HepG2 (cell line): ENCODE results near the gene CD209. TPM values are rescaled to one million over a fixed set of nuclear protein-coding genes. Genes with fewer than 3 reads are reported as not detected.

Source experiments
- ATAC-seq: fragments of 200-7000 bp; cut with Tn5 transposase; 3 replicates; pipeline ENCODE4 v1.9.1; 2020; ENCODE audit warnings: mild to moderate bottlenecking, moderate library complexity
- BruUV-seq: library from RNA; stranded (reverse); fragments of 400-500 nt; replicated peaks from 2 replicates; lab custom pipeline; 2021; lab: Mats Ljungman, UMichigan
- CTCF ChIA-PET: fragments of 300-600 bp; formaldehyde crosslinking; extraction: SDS; loops from one replicate; lab custom pipeline; 2021; ENCODE audit warnings: low total read pairs, inconsistent platforms, low intra/inter-chr PET ratio; lab: Yijun Ruan, JAX
- POLR2A ChIA-PET: fragments of 350-600 bp; sonication (Branson Sonifier 250); formaldehyde crosslinking; loops from one replicate; lab custom pipeline; 2020; ENCODE audit warnings: antibody characterized with exemption, inconsistent platforms; lab: Yijun Ruan, JAX
- DNase-seq: peaks from one replicate; pipeline ENCODE4 v3.0.0-alpha.2; 2015; ENCODE audit warnings: low spot score
- FAIRE-seq: peaks from 3 replicates; lab custom pipeline; 2011; peaks lifted over from hg19 to GRCh38; lab: Jason Lieb, UNC
- H2AFZ ChIP-seq: one replicate; pipeline ENCODE4 v1.6.1; 2011; ENCODE audit warnings: low read length, inconsistent platforms
- H3K27ac ChIP-seq: fragments of 300-600 bp; 3 replicates; pipeline ENCODE4 v1.8.0; 2011; ENCODE audit warnings: mixed run types, mild to moderate bottlenecking, mixed read lengths, low read length, inconsistent platforms; ENCODE audit not compliant: insufficient read depth; ENCODE audit errors: extremely low read length
- H3K27me3 ChIP-seq, 2 experiments: fragments of 200-600 bp in 1 of 2; 2 replicates in 1 of 2; 3 replicates in 1 of 2; pipeline versions ENCODE4 v1.6.0 to v1.8.0; 2011; ENCODE audit warnings: low read length in 2 of 2, mild to moderate bottlenecking in 2 of 2, moderate library complexity in 2 of 2, inconsistent platforms in 1 of 2; ENCODE audit not compliant: insufficient read depth in 2 of 2, control insufficient read depth in 1 of 2
- H3K36me3 ChIP-seq, 2 experiments: fragments of 200-600 bp in 1 of 2; replicated peaks in 1 of 2; 2 replicates in 1 of 2; 3 replicates in 1 of 2; pipeline versions ENCODE4 v1.5.1 to v1.8.0; 2011; ENCODE audit warnings: low read length in 2 of 2, inconsistent platforms in 1 of 2; ENCODE audit not compliant: insufficient read depth in 2 of 2, control insufficient read depth in 1 of 2
- H3K4me1 ChIP-seq: 2 replicates; pipeline ENCODE4 v1.5.1; 2012; ENCODE audit warnings: low read length, inconsistent platforms; ENCODE audit not compliant: insufficient read depth
- H3K4me2 ChIP-seq: 2 replicates; pipeline ENCODE4 v1.6.0; 2011; ENCODE audit warnings: low read depth, low read length, inconsistent platforms
- H3K4me3 ChIP-seq, 3 experiments: fragments of 200-600 bp in 1 of 3; sonication (generic), shearing (Covaris generic) in 1 of 3; replicated peaks in 1 of 3; 2 replicates each; pipeline ENCODE4 v1.5.1; 2011 to 2016; ENCODE audit warnings: low read length in 3 of 3, inconsistent platforms in 2 of 3, low read depth in 2 of 3, mild to moderate bottlenecking in 2 of 3, control low read depth in 1 of 3, mixed read lengths in 1 of 3; ENCODE audit not compliant: insufficient read depth in 1 of 3
- H3K79me2 ChIP-seq: one replicate; pipeline ENCODE4 v1.6.1; 2011; ENCODE audit warnings: low read length, inconsistent platforms; ENCODE audit not compliant: insufficient read depth
- H3K9ac ChIP-seq: 2 replicates; pipeline ENCODE4 v1.6.0; 2011; ENCODE audit warnings: mild to moderate bottlenecking, low read depth, low read length, inconsistent platforms; ENCODE audit not compliant: insufficient read depth
- H3K9me3 ChIP-seq: 2 replicates; pipeline ENCODE4 v1.5.1; 2012; ENCODE audit warnings: mild to moderate bottlenecking, low read length
- H4K20me1 ChIP-seq: 2 replicates; pipeline ENCODE4 v1.6.0; 2011; ENCODE audit warnings: inconsistent platforms, mild to moderate bottlenecking, low read length, moderate library complexity; ENCODE audit not compliant: insufficient read depth
- KDM2A ChIP-seq: sonication (generic); formaldehyde crosslinking; IDR thresholded peaks from 2 replicates; pipeline ENCODE4 v1.4.0; 2020; ENCODE audit warnings: low read depth, missing genetic modification reagents, borderline replicate concordance
- MXD3 ChIP-seq: IDR thresholded peaks from 2 replicates; pipeline ENCODE4 v1.6.1; 2016; ENCODE audit warnings: mild to moderate bottlenecking, missing biosample characterization, missing genetic modification reagents
- NFKBIZ ChIP-seq: IDR thresholded peaks from 2 replicates; pipeline ENCODE4 v1.6.1; 2018; ENCODE audit warnings: missing genetic modification reagents, missing compliant biosample characterization
- PTBP1 ChIP-seq: fragments of 200-400 bp; formaldehyde crosslinking; IDR thresholded peaks from 2 replicates; pipeline ENCODE4 v1.6.1; 2018; ENCODE audit warnings: low read length, low read depth; ENCODE audit not compliant: poor library complexity, severe bottlenecking
- TRIM22 ChIP-seq: fragments of 450-650 bp; IDR thresholded peaks from 2 replicates; pipeline ENCODE4 v1.6.1; 2017
- ZFAT ChIP-seq: sonication (generic); formaldehyde crosslinking; conservative IDR thresholded peaks from 2 replicates; pipeline ENCODE4 v1.8.1; 2023; ENCODE audit warnings: missing genetic modification reagents, inconsistent platforms
- ZNF10 ChIP-seq: sonication (generic); formaldehyde crosslinking; IDR thresholded peaks from 2 replicates; pipeline ENCODE4 v1.4.0; 2020; ENCODE audit warnings: mild to moderate bottlenecking, low read depth, missing genetic modification reagents, borderline replicate concordance
- ZNF124 ChIP-seq: sonication (generic); formaldehyde crosslinking; IDR thresholded peaks from 2 replicates; pipeline ENCODE4 v1.4.0; 2020; ENCODE audit warnings: missing genetic modification reagents
- ZNF180 ChIP-seq: sonication (generic); formaldehyde crosslinking; IDR thresholded peaks from 2 replicates; pipeline ENCODE4 v1.4.0; 2020; ENCODE audit warnings: low read depth, missing genetic modification reagents, borderline replicate concordance
- ZNF230 ChIP-seq: sonication (generic); formaldehyde crosslinking; IDR thresholded peaks from 2 replicates; pipeline ENCODE4 v1.4.0; 2020; ENCODE audit warnings: mild to moderate bottlenecking, missing genetic modification reagents
- ZSCAN30 ChIP-seq: sonication (generic); formaldehyde crosslinking; IDR thresholded peaks from 2 replicates; pipeline ENCODE4 v1.5.0; 2020; ENCODE audit warnings: mild to moderate bottlenecking, missing genetic modification reagents
- WGBS: methylation state at CpG from one replicate; pipeline ENCODE4 v1.1.6; 2017; ENCODE audit warnings: low lambda C conversion rate; 5-methylcytosine and 5-hydroxymethylcytosine counted together
- in situ Hi-C: cut with HindIII; loops from 2 replicates; pipeline ENCODE4 v1.10.0; 2017; ENCODE audit warnings: low pct_unique_long_range_greater_than_20kb; ENCODE audit not compliant: extremely low pct_ligation_motif_present
- intact Hi-C: fragments of 100-400 bp; cut with micrococcal nuclease; formaldehyde crosslinking; loops from one replicate; pipeline ENCODE4 v1.10.0; 2022; ENCODE audit not compliant: unreplicated experiment
- polyA plus RNA-seq, 8 experiments: library from polyadenylated mRNA; depleted of rRNA in 3 of 8; stranded (reverse) in 7 of 8; unstranded in 1 of 8; fragments of >200 nt; fragmentation: Illumina TruSeq in 4 of 8; extraction: Trizol in 4 of 8; gene quantifications; 2 replicates each; pipeline versions ENCODE4 v1.2.1 to v1.2.3, GENCODE V29; 2011 to 2016; ENCODE audit warnings: low read depth in 4 of 8, missing spikeins in 1 of 8, mixed read lengths in 1 of 8; ENCODE audit not compliant: insufficient read depth in 1 of 8
- total RNA-seq, 5 experiments: library from RNA; depleted of rRNA; stranded (reverse); fragments of >200 nt; fragmentation: Illumina TruSeq; extraction: Trizol; gene quantifications; 2 replicates each; pipeline ENCODE4 v1.2.3, GENCODE V29; 2016; ENCODE audit warnings: low read depth in 1 of 5
- TF ChIP-seq, protein P1 (sequence below): sonication (generic); formaldehyde crosslinking; IDR thresholded peaks from 2 replicates; pipeline ENCODE4 v1.8.1; 2022; ENCODE audit warnings: low read depth, mild to moderate bottlenecking, missing genetic modification reagents
- TF ChIP-seq, protein P2 (sequence below): sonication (generic); formaldehyde crosslinking; IDR thresholded peaks from 2 replicates; pipeline ENCODE4 v1.4.0; 2020; ENCODE audit warnings: missing genetic modification reagents
- TF ChIP-seq, protein P3 (sequence below): sonication (generic); formaldehyde crosslinking; IDR thresholded peaks from 2 replicates; pipeline ENCODE4 v1.5.0; 2020; ENCODE audit warnings: missing genetic modification reagents

CD209 gene
- total and polyA plus RNA-seq, 2 of the 13 experiments (the other 11 are each of a cell fraction or from before 2014, with no cell fraction given) = not detected

- intact Hi-C loops (no loop called here), in situ Hi-C loops (no loop called here)
- DNase-seq (no peak), FAIRE-seq (no peak), ATAC-seq (no peak)
- Histone ChIP-seq H3K79me2 (no peaks in the 10 kb centered on the region), H3K4me2 (no peak overlapping the region), H4K20me1 (no peaks in the 10 kb centered on the region), H2AFZ (no peak overlapping the region), H3K36me3 (no peaks in the 10 kb centered on the region), H3K27ac (no peak overlapping the region), H3K27me3 (no peaks in the 10 kb centered on the region), H3K9ac (no peak overlapping the region), H3K4me1 (no peaks in the 10 kb centered on the region), H3K4me3 (no peak overlapping the region), H3K9me3 (peaks cover 44% of the 10 kb centered on the region)
- ChIA-PET POLR2A (no interaction called here), CTCF (no interaction called here)
- BruUV-seq = no TSS peak
- 41% methylated on average over 3 of the region's 3 CpGs for WGBS
- TF ChIP-seq ZNF180 (CRISPR knock-in tag) = no peak
- TF ChIP-seq ZNF230 (CRISPR knock-in tag) = no peak
- TF ChIP-seq KDM2A = no peak
- TF ChIP-seq ZNF124 (CRISPR knock-in tag) = no peak
- TF ChIP-seq MXD3 (CRISPR knock-in tag) = no peak
- no peak for TF ChIP-seq TRIM22
- TF ChIP-seq, protein P1, sequence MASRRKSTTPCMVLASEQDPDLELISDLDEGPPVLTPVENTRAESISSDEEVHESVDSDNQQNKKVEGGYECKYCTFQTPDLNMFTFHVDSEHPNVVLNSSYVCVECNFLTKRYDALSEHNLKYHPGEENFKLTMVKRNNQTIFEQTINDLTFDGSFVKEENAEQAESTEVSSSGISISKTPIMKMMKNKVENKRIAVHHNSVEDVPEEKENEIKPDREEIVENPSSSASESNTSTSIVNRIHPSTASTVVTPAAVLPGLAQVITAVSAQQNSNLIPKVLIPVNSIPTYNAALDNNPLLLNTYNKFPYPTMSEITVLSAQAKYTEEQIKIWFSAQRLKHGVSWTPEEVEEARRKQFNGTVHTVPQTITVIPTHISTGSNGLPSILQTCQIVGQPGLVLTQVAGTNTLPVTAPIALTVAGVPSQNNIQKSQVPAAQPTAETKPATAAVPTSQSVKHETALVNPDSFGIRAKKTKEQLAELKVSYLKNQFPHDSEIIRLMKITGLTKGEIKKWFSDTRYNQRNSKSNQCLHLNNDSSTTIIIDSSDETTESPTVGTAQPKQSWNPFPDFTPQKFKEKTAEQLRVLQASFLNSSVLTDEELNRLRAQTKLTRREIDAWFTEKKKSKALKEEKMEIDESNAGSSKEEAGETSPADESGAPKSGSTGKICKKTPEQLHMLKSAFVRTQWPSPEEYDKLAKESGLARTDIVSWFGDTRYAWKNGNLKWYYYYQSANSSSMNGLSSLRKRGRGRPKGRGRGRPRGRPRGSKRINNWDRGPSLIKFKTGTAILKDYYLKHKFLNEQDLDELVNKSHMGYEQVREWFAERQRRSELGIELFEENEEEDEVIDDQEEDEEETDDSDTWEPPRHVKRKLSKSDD = no peak
- TF ChIP-seq NFKBIZ = no peak
- TF ChIP-seq ZFAT (CRISPR knock-in tag) = no peak
- TF ChIP-seq ZNF10 = no peak
- TF ChIP-seq, protein P2, sequence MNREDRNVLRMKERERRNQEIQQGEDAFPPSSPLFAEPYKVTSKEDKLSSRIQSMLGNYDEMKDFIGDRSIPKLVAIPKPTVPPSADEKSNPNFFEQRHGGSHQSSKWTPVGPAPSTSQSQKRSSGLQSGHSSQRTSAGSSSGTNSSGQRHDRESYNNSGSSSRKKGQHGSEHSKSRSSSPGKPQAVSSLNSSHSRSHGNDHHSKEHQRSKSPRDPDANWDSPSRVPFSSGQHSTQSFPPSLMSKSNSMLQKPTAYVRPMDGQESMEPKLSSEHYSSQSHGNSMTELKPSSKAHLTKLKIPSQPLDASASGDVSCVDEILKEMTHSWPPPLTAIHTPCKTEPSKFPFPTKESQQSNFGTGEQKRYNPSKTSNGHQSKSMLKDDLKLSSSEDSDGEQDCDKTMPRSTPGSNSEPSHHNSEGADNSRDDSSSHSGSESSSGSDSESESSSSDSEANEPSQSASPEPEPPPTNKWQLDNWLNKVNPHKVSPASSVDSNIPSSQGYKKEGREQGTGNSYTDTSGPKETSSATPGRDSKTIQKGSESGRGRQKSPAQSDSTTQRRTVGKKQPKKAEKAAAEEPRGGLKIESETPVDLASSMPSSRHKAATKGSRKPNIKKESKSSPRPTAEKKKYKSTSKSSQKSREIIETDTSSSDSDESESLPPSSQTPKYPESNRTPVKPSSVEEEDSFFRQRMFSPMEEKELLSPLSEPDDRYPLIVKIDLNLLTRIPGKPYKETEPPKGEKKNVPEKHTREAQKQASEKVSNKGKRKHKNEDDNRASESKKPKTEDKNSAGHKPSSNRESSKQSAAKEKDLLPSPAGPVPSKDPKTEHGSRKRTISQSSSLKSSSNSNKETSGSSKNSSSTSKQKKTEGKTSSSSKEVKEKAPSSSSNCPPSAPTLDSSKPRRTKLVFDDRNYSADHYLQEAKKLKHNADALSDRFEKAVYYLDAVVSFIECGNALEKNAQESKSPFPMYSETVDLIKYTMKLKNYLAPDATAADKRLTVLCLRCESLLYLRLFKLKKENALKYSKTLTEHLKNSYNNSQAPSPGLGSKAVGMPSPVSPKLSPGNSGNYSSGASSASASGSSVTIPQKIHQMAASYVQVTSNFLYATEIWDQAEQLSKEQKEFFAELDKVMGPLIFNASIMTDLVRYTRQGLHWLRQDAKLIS (CRISPR knock-in tag) = no peak
- TF ChIP-seq, protein P3, sequence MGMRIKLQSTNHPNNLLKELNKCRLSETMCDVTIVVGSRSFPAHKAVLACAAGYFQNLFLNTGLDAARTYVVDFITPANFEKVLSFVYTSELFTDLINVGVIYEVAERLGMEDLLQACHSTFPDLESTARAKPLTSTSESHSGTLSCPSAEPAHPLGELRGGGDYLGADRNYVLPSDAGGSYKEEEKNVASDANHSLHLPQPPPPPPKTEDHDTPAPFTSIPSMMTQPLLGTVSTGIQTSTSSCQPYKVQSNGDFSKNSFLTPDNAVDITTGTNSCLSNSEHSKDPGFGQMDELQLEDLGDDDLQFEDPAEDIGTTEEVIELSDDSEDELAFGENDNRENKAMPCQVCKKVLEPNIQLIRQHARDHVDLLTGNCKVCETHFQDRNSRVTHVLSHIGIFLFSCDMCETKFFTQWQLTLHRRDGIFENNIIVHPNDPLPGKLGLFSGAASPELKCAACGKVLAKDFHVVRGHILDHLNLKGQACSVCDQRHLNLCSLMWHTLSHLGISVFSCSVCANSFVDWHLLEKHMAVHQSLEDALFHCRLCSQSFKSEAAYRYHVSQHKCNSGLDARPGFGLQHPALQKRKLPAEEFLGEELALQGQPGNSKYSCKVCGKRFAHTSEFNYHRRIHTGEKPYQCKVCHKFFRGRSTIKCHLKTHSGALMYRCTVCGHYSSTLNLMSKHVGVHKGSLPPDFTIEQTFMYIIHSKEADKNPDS = no peak
- no peak for TF ChIP-seq PTBP1
- no peak for TF ChIP-seq ZSCAN30 (CRISPR knock-in tag)
Observed at GRCh38 chr19:7757358-7757757, 10.0 kb upstream of the CD209 start.
